Right forelimb (tissue), 1 donor: ENCODE data around the gene FGFR1OP2.
"Not testable (repeated sequence)": the region's sequence is repeated elsewhere in the genome, so short reads cannot be mapped to it uniquely, and the experiment has no call there.

ENCODE experiments used
- DNase-seq: peaks from one replicate; pipeline ENCODE4 v3.0.0-alpha.2; 2018

FGFR1OP2 gene

DNA sequence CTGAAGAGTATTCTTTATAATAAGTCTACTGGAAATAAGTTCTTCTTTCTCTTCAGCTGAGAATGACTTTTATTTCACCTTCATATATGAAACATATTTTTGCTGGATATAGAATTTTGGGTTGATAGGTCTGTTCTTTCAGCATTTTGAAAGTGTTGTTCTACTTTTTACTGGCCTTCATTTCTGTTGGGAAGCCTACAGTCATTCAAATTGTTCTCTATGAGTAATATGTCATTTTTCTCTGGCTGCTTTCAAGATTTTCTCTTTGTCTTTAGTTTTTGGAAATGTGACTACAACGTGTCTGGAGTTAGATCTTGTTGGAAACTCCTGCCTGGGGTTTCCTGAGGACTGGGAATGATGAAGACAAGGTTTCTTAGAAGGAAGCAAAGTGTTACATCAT, 10.0 kb downstream of the FGFR1OP2 start:
- DNase-seq = no peak

DNA sequence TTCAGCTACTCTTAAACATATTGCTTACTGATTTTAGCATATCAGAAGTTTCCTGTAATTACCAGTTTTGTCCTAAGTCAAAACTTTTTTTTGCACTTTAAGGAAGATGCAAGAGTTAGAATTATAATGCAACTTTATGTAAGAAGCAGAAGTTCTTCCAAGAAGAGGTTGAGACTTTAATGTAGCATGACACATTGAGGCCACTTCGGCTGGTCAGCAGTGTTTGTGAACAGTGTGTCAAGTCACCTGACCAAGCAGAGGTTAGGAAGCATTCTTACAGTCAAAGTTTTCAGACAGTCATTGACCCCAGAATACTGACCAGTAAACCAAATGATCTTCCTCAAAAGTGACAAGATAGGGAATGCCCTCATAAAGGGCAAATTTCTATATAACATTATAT, 15.2 kb downstream of the FGFR1OP2 start:
- no peak for DNase-seq

DNA sequence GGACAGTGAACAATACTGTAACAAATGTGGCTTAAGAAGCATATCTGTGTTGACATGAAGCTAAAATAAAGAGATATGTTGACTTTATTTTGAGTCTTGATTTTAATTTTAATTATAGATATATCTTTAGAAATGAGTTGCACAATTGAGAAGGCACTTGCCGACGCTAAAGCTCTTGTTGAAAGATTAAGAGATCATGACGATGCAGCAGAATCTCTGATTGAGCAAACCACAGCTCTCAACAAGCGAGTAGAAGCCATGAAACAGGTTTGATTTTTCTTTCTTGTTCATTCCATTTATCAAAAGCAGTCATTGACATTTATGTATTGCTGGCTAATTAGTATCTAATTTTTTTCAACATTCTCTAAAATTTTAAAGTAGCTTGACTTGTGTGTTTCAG, 15.8 kb downstream of the FGFR1OP2 start:
- no peak for DNase-seq

DNA sequence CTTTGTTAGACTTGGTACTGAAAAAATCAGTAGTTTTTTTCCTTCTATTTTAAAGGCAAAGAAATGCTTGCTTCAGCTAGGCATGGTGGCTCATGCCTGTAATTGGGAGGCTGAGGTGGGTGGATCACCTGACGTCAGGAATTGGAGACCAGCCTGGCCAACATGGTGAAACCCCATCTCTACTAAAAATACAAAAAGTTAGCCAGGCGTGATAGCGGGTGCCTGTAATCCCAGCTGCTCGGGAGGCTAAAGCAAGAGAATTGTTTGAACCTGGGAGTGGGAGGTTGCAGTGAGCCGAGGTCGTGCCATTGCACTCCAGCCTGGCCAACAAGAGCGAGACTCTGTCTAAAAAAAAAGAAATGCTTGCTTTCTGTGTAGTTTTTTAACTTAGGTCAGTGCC, 23.1 kb downstream of the FGFR1OP2 start:
- not testable (repeated sequence) for DNase-seq

DNA sequence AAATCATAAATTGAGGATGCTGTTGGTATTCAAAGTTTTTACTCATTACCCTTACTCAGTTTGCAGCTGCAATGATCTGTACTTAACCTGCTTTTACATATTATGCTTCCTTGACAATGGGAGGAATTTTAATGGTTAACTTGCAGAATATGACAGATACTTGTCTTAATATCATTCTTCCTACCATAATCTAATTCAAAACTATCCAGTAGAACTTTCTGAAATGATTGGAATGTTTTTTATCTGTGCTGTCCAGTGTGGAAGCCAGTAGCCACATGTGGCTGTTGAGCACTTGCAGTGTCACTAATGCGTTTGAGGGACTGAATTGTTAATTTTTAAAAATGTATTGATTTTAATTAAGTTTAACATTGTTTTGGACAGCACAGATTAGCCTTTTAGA, 23.5 kb downstream of the FGFR1OP2 start:
- no peak for DNase-seq

DNA sequence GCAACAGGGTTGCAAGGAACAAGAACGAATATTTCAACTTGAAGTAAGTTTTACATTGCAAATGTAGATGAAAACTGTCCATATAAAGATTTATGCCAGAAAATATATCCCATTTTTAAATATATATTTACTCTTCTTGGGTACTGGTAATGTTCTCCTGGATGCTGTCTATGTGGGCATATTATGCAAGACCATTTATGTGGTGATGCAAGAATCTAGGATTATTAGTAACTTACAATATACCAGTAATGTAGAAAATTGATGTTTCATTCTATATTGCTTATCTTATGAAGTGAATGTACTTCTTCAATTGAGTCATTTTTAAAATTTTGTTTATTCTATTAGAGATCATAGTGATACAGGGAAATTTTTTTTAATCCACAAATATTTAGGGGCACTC, 25.1 kb downstream of the FGFR1OP2 start:
- no peak for DNase-seq

DNA sequence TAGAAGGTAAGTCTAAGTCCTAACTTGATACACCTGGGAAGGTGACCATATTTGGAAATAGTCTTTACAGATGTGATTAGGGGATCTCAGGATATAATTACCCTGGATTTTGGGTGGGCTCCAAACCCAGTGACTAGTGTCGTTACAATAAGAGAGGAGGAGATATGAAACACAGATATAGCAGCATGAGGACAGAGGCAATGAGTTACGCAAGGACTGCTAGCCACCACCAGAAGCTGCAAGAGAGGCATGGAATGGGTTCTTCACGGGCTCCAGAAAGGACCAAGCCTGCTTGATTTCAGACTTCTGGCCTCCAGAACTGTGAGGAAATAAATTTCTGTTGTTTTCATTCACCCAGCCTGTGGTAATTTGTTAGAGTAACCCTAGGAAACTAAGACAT, 28.6 kb downstream of the FGFR1OP2 start:
- DNase-seq = no peak

DNA sequence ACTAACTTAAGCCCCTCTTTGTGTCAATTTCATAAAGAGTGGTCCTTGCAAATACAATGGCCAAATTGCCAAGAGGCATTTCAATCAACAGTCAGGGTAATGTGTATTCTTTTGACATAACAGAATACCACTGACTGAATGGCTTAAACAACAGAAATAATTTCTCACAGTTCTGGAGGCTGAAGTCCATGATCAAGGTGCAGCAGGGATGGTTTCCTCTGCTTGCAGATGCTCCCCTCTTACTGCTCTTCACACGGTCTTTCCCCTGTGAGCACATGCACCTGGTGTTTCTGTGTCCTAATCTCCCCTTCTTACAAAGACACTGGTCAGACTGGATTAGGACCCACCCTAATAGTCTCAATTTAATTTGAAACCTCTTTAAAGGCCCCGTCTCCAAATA, 31.9 kb downstream of the FGFR1OP2 start:
- no peak for DNase-seq

DNA sequence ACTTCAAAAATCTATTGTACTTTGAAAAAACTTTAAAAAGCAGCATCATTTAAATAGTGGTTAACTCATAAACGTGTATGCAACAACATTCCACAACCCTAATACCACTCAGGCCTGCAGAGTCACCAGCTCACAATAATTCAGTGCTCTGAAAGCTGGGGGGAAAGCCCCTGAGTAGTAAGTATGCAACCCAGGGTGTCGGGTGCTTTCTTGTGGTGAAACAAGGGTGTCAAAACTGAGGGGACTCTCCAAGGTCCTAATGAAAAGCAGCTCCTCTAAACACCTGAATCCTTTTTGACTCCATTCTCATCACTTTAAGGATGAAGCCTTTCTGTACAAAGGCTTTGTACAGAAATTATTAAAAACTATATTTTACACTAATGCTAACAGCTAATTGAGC, 33.7 kb downstream of the FGFR1OP2 start:
- DNase-seq = no peak

DNA sequence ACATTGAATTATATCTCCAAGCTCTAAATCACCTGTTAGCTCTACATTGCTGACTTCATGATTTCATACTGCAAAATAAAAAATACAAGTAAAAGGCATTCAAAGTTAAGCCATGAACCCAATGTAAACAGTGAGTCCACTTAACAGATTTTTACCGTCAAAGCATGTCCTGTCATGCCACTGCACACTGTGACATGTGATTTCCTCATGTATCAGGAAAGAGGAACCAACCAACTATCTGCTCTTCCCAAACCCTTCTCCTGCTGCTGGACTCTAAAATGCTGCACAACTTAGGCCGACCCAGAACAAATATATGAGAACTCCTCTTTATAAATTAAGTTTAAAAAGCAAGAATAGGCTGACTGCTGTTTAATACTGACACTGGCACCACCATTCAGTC, 38.4 kb downstream of the FGFR1OP2 start:
- no peak for DNase-seq

DNA sequence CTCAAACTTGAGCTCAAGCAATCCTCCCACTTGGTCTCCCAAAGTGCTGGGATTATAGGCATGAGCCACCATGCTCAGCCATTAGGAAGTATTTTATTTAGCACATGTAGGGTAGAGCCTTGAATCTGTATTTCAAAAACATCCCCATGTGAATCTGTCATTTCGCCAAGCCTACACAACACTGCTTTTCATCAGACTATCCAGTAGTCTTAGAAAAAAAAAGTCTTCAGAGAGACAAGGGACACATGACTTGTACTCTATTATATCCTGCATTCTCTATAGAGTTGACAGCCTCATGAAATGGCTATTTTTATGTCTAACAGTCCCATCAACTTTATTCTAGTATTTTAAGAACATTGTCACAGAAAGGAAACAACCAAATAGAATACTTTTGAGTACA, 40.5 kb downstream of the FGFR1OP2 start:
- DNase-seq = no peak

DNA sequence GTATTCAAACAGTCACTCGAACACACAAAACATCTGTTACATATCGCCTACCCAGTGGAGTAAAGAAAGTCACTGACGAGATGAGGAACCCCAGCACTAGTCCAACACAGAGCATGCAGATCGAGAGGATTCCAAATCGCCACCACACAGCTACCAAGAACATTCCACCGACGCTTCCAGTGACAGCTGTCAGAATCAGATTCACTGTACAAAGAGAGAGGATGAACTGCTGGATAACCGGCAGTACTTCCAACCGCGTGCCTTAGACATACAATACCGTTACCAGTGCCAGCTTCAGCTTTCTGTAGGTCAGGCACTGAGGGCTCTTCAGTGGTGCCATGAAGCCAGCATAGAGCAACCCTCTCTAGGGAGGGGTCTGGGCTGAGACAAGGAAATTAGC, 41.5 kb downstream of the FGFR1OP2 start:
- no peak for DNase-seq

DNA sequence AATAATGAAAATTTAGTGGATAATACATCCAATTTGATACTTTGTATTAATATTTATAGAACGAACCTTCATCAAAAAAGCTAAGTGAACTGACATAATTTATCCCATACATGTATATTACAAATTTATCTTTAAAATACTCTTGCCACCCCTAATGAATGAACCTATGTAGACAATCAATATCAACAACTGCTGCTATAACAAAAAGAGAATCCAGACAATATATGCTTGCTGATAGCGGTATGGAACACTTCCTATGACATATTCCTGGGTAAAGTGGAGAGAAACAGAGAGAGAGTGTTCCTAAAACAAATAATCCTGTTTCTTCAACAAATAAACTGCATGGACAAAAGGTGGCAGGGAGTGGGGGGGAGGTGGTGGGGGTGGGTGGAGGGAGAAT, 44.6 kb downstream of the FGFR1OP2 start:
- DNase-seq = no peak

DNA sequence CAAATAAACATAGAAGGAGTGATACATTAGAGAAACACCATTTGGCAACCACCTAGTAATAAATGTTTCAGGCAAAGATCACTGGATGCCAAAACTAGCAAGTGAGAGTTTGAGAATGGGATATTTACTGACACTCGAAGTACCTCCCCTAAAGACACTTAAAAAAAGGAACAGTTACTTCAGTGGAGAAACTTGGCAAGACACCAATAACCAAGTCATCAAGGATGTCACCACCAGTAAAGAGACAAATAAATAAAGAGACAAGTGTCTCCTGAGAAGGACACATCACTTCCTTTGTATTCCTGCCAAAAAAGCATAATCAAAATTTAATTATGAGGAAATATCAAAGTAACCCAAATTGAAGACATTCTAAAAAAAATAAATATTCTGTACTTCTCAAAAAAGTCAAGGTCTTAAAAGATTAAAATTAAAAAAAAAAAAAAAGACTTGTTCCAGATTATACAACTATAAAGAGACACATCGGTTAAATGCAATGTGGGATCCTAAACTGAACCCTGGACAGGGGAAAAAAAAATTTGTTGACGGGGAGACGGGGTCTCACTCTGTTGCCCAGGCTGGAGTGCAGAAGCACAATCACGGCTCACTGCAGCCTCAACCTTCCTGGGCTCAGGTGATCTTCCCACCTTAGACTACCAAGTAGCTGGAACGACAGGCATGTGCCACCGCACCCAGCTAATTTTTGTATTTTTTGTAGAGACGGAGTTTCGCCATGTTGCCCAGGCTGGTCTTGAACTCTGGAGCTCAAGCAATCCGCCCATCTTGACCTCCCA, 49.6 kb downstream of the FGFR1OP2 start:
- DNase-seq = no peak

DNA sequence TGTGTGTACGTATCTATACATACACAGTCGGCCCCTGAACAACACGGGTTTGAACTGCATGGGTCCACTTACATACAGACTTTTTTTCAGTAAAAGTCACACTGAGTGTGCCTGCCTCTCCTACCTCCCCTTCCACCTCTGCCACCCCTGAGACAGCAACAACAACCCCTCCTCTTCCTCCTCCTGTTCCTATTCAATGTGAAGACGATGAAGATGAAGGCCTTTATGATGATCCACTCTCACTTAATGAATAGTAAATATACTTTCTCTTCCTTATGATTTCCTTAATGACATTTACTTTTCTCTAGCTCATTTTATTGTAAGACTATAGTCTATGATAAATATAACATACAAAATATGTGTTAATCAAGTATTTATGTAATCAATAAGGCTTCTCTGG, 50.4 kb downstream of the FGFR1OP2 start:
- no peak for DNase-seq

DNA sequence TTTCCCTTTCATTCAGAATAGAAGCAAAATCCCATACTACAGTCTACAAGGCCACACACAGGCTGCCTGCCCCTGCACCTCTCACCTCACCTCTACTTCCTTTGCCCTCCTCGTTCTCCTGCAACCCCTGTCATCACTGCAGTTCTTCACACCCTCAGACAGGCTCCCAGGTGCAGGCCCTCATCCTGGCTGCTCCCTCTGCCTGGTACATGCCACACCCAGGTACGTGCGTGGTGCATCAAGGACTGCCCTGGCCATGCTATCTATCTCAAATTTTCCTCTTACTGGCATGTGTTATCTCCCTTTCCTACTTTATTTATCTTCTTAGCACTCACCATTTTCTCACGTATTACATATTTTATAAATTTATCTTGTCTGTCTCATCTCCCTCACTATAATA, 51.6 kb downstream of the FGFR1OP2 start:
- no peak for DNase-seq

DNA sequence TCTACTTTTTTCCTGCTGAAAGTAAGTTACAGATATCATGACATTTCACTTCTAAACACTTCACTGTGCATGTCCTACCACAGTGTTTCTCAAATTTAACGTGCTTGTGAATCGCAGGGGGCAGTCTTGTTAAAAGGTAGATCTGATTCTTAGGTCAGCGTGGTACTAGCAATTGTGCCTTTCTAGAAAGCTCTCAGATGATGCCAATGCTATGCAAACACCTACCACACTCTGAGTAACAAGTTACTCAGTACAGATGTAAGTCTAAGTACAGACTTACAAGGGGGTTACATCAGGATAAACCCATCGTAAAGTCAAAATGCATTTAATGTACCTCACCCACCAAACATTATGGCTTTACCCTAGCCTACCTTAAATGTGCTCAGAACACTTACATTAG, 53.6 kb downstream of the FGFR1OP2 start:
- no peak for DNase-seq

DNA sequence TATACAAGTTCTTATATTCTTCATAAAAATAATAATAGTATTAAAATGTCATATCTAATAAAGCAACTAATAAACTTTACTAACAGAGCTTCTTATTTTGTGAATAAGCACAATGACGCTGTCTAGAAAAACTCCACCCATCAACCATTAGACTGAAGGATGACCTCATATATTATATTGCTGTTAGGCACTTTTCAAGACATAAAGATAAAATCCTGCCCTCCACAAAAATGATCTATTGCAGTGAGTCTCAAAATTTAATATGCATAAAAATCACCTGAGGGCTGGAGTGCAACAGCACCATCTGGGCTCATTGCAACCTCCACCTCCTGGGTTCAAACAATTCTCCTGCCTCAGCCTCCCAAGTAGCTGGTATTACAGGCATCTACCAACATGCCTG, 55.8 kb downstream of the FGFR1OP2 start:
- DNase-seq = no peak

DNA sequence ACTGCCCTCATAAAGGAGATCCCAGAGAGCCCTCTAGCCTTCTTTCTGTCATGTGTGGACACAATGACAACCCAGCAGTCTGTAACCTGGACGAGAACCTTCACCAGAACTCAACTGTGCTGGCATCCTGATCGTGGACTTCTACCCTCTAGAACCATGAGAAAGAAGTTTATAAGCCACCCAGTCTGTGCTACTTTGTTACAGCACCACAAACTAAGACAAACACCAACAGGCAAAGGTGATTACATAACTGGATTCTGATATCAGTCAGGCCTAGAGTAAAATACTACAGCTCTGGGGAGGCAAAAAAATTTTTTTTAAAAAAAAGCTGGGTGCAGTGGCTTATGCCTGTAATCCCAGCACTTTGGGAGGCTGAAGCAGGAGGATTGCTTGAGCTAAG, 57.4 kb downstream of the FGFR1OP2 start:
- no peak for DNase-seq

DNA sequence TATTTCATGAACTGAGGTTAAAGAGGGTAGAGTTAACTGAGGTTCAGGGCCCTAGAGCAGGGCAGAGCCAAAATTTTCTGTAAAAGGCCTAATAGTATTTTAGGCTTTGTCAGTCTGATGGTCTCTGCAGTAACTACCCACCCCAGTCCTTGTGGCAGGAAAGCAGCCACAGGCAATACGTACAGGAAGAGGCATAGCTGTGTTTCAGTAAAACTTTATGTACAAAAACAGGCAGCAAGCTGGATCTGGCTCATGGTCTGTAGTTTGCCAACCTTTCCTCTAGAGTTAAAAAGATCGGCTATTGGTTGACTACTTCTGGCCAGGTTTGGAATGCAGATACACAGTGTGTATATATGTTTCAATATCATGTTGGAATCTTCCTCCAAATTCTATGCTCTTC, 58.7 kb downstream of the FGFR1OP2 start:
- DNase-seq = no peak

DNA sequence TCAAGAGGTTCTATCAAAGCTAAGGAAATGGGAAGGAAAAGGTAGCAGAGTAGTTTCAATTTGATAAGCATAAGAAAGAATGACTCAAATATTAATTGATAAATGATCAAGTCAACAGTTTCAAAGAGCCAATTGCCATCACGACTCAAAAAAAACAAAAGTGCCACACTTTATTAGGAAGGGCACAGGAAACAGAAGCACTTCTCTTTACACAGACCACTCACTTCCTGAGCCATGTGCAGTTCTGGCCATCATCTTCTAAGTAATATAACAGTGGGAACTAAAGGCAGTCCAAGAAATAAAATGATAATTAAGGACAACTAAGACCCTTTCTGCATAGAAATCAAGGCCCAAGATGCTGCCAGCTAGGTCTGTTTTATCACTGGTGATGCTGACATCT, 62.7 kb downstream of the FGFR1OP2 start:
- DNase-seq = no peak

DNA sequence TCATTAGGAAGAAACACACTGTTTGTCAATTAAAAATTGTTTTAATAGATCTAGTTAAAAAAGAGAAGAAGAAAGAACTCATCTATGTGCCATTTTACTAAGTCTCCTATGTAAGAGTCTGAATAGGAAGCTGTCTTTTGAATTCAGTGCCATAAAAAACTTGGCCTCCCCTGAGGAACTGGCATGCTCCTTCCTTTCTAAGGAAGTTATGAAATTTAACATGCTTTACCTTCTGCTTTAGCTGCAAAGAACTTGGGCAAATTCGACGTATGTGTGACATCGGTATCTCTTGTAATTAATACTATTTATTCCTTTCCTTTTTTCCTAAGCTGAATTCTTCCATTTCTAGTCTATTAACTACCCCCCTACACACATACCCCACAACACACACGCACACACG, 63.4 kb downstream of the FGFR1OP2 start:
- no peak for DNase-seq

DNA sequence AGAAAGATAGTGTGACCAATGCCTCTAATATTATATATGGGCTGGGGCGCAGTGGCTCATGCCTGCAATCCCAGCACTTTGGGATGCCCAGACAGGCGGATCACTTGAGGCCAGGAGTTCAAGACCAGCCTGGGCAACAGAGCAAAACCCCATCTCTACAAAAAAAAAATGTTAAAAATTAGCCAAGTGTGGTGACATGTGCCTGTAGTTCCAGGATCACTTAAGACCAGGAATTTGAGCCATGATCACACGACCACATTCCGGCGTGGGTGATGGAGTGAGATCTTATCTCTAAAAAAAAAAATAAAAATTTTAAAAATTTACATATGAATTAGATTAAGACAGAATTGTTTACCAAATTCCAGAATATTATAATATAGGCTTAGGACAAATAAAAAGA, 63.9 kb downstream of the FGFR1OP2 start:
- DNase-seq = no peak

DNA sequence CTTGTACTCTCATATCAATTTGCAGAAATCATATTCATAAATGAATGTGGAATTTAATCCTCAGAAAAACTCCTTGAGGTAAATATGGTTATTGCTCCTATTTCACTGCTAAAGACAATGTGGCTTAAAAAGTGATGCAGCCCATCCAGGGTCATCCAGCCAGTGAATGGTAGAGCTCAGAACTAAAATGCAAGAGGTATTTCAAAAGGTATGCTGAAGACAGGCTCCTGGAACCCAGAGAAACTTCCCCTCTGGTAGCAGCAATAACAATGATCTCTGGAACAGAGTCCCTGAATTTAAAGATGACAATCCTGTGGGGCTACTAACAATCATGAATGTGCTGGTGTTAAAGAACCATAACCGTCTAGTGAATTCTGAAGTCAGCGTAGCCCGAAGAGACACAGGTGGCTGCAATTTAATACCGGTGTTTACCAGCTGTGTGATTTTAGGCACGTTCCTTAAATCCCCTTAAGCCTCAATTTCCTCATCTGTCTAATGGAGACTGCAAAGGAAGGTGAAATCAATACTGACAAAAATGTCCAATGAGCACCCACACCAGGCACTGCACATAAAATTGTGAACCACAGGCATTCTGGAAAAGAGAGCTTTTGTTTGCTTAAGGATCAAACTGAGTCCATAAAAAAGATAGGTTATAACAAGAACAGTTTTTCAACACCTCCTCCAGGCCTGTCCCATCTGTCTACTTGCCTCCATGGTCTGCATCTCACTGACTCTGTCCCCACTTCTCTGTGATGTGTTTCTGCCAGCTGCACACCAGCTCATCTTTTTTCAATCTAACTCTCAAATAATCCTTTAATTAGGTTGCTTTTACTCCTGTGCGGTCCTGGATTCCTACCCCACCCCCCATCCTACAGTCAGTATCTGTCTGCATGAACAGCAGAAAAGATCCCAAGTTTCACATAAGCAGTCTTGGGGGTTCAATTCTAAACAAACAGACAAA, 65.4 kb downstream of the FGFR1OP2 start:
- no peak for DNase-seq
